ENCODE measurements around the gene TMEM101.

TMEM101 gene

DNA sequence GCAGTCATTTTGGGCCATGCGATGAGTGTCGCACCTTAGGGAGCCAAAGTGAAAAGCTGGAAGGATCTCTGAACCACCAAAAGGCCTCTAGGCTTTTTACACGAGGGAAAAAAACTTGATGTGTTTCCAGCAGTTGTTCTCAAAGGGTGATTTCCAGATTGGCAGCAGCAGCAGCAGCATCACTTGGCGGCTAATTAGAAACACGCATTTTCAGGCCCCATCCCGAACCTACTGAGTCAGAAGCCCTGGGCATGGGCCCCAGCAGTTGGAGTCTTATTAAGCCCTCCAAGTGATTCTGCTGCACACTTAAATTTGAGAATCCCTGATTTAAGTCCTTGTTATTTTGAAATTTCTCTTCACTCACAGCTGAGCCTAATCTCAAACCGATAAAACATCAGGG lies 35.8 kb downstream of the TMEM101 start:
- Histone ChIP-seq H3K79me2 (ENCODE audit: control insufficient read depth, low read length) (no peaks in the 10 kb centered on the region), H3K4me2 (ENCODE audit: low read length) (no peak overlapping the region), H3K9me3 (ENCODE audit: control insufficient read depth, insufficient read depth, low read length) (no peaks in the 10 kb centered on the region), H3K4me1 (ENCODE audit: control insufficient read depth, low read length) (no peaks in the 10 kb centered on the region), H3F3A (ENCODE audit: control insufficient read depth, insufficient read depth) (no peaks in the 10 kb centered on the region), H3K27ac (ENCODE audit: low read depth, low read length) (no peak overlapping the region), H4K20me1 (ENCODE audit: control insufficient read depth, insufficient read depth, low read depth, low read length) (no peaks in the 10 kb centered on the region), H3K36me3 (ENCODE audit: control insufficient read depth, low read length) (no peaks in the 10 kb centered on the region), H3K4me3 (ENCODE audit: low read length) (no peak overlapping the region), H3K9me2 (replicated peaks; ENCODE audit: control insufficient read depth, low read length) (no peaks in the 10 kb centered on the region), H3K27me3 (ENCODE audit: control insufficient read depth, low read length) (peaks cover 2% of the 10 kb centered on the region; the same call in 1 of the 2 replicates)
- no peak for TF ChIP-seq EZH2phosphoT487 (IDR thresholded peaks at IDR 0.05; ENCODE audit: borderline replicate concordance, low read length)
- TF ChIP-seq, protein P1, sequence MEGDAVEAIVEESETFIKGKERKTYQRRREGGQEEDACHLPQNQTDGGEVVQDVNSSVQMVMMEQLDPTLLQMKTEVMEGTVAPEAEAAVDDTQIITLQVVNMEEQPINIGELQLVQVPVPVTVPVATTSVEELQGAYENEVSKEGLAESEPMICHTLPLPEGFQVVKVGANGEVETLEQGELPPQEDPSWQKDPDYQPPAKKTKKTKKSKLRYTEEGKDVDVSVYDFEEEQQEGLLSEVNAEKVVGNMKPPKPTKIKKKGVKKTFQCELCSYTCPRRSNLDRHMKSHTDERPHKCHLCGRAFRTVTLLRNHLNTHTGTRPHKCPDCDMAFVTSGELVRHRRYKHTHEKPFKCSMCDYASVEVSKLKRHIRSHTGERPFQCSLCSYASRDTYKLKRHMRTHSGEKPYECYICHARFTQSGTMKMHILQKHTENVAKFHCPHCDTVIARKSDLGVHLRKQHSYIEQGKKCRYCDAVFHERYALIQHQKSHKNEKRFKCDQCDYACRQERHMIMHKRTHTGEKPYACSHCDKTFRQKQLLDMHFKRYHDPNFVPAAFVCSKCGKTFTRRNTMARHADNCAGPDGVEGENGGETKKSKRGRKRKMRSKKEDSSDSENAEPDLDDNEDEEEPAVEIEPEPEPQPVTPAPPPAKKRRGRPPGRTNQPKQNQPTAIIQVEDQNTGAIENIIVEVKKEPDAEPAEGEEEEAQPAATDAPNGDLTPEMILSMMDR (IDR thresholded peaks at IDR 0.05; ENCODE audit: low read depth, low read length, poor library complexity, severe bottlenecking) = no peak

DNA sequence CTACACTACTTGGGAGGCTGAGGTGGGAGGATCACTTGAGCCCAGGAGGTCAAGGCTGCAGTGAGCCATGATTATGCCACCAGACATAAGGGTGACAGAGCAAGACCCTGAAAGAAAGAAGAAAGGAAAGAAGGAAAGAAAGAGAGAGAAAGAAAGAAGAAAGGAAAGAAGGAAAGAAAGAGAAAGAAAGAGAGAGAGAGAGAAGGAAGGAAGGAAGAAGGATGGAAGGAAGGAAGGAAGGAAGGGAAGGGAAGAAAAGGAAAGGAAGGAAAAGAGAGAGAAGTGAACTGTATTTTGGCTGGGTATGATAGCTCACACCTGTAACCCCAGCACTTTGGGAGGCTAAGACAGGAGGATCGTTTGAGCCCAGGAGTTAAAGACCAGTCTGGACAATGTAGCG lies 36.7 kb downstream of the TMEM101 start:
- no peaks in the 10 kb centered on the region for H3K79me2 ChIP-seq (ENCODE audit: control insufficient read depth, low read length)
- no peaks in the 10 kb centered on the region for H3K9me2 ChIP-seq (replicated peaks; ENCODE audit: control insufficient read depth, low read length)
- no peaks in the 10 kb centered on the region for H3K4me1 ChIP-seq (ENCODE audit: control insufficient read depth, low read length)
- H3K4me3 ChIP-seq (ENCODE audit: low read length) = no peak overlapping the region
- H3K36me3 ChIP-seq (ENCODE audit: control insufficient read depth, low read length) = no peaks in the 10 kb centered on the region
- TF ChIP-seq, protein P1 (IDR thresholded peaks at IDR 0.05; ENCODE audit: low read depth, low read length, poor library complexity, severe bottlenecking) = no peak
- TF ChIP-seq EZH2phosphoT487 (IDR thresholded peaks at IDR 0.05; ENCODE audit: borderline replicate concordance, low read length) = no peak
- no peak overlapping the region for H3K4me2 ChIP-seq (ENCODE audit: low read length)
- H3K27me3 ChIP-seq (ENCODE audit: control insufficient read depth, low read length) = peaks cover 2% of the 10 kb centered on the region; the same call in 1 of the 2 replicates
- no peaks in the 10 kb centered on the region for H3F3A ChIP-seq (ENCODE audit: control insufficient read depth, insufficient read depth)
- no peaks in the 10 kb centered on the region for H3K9me3 ChIP-seq (ENCODE audit: control insufficient read depth, insufficient read depth, low read length)
- H3K27ac ChIP-seq (ENCODE audit: low read depth, low read length) = no peak overlapping the region
- no peaks in the 10 kb centered on the region for H4K20me1 ChIP-seq (ENCODE audit: control insufficient read depth, insufficient read depth, low read depth, low read length)

DNA sequence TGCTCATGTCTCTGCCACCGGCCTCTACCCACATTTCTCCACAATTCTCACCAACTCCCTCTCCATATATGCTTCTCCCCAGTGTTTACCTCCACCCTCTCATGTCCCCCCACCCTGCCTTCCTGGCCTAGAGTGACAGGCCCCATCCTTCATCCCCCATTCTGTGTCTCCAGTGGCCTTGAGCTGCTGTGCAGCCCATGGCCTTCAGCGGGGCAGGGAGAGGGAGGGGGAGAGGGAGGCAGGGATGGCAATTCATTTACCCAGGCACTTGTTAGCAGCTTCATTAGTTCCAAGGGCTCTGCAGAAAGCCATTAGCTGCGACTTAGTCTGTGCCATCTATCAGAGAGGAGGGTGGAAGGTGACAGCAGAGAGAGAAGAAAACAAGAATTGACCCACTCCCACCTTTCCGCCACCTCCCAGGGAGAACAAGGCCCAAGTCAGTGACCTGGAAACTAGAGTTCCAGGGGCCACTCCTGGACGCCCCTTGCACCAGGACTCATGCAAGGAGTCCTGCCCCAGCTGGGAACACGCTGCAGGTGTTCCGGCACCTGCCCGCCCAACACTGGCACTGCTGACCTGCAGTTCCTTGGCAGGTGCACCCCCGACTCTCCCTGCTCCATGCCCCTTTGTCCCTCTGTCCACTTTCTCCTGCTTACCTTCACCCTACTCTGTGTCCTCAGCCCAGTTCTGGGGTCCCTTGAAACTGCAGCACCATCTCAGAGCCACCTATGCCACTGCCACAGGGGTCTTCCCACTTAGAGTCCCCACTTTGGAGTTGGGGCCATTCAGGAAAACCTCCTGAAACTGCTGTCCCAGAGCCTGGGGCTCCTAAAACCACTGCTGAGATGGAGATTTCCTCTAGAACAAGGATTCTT lies 37.6 kb downstream of the TMEM101 start:
- H3F3A ChIP-seq (ENCODE audit: control insufficient read depth, insufficient read depth) = no peaks in the 10 kb centered on the region
- H3K27me3 ChIP-seq (ENCODE audit: control insufficient read depth, low read length) = peaks cover under 1% of the 10 kb centered on the region; the same call in 1 of the 2 replicates
- no peak overlapping the region for H3K4me3 ChIP-seq (ENCODE audit: low read length)
- H3K27ac ChIP-seq (ENCODE audit: low read depth, low read length) = no peak overlapping the region
- no peaks in the 10 kb centered on the region for H3K4me1 ChIP-seq (ENCODE audit: control insufficient read depth, low read length)
- H4K20me1 ChIP-seq (ENCODE audit: control insufficient read depth, insufficient read depth, low read depth, low read length) = no peaks in the 10 kb centered on the region
- no peaks in the 10 kb centered on the region for H3K9me2 ChIP-seq (replicated peaks; ENCODE audit: control insufficient read depth, low read length)
- H3K9me3 ChIP-seq (ENCODE audit: control insufficient read depth, insufficient read depth, low read length) = no peaks in the 10 kb centered on the region
- no peaks in the 10 kb centered on the region for H3K79me2 ChIP-seq (ENCODE audit: control insufficient read depth, low read length)
- no peak for TF ChIP-seq EZH2phosphoT487 (IDR thresholded peaks at IDR 0.05; ENCODE audit: borderline replicate concordance, low read length)
- TF ChIP-seq, protein P1 (IDR thresholded peaks at IDR 0.05; ENCODE audit: low read depth, low read length, poor library complexity, severe bottlenecking) = no peak
- H3K36me3 ChIP-seq (ENCODE audit: control insufficient read depth, low read length) = no peaks in the 10 kb centered on the region
- H3K4me2 ChIP-seq (ENCODE audit: low read length) = no peak overlapping the region

Data from DOHH2 (cell line).